ENCODE data around the gene CEBPE. TPM values are rescaled to one million over a fixed set of nuclear protein-coding genes. Genes with fewer than 3 reads are reported as not detected.
A peak's percentile ranks its signal among the peaks of the same experiment; 100 is the strongest.

CEBPE gene
- polyA plus RNA-seq, 1 of the 3 experiments (the other 2 are of a cell fraction) = not detected

GRCh38 chr14:23141706-23142444 lies 22.8 kb upstream of the CEBPE start:
- H3K27ac ChIP-seq (ENCODE audit: low read depth in 2 of 2, low read length in 1 of 2) = no peak overlapping the region
- peak; percentile 39 for DNase-seq
- no peaks in the 10 kb centered on the region for H3K9me2 ChIP-seq
- H3K9me3 ChIP-seq = no peaks in the 10 kb centered on the region
- H3K27me3 ChIP-seq (ENCODE audit: insufficient read depth) = no peaks in the 10 kb centered on the region; the same call in 1 of the 2 replicates
- H3K79me2 ChIP-seq (ENCODE audit: insufficient read depth) = no peaks in the 10 kb centered on the region
- H3K4me3 ChIP-seq (ENCODE audit: low read depth in 2 of 2, low read length in 1 of 2) = no peak overlapping the region
- no peak overlapping the region for H2AFZ ChIP-seq (ENCODE audit: low read depth)
- ChIA-PET POLR2A (no interaction called here), CTCF (interaction anchor here (1.4 to 3.2 kb wide), 2 partner anchors 21 to 45 kb away, joined by 11 to 28 read pairs; no protein-coding TSS in a partner anchor)
- H3K4me2 ChIP-seq = no peak overlapping the region
- no peaks in the 10 kb centered on the region for H4K20me1 ChIP-seq (ENCODE audit: insufficient read depth)
- H3F3A ChIP-seq (replicated peaks; ENCODE audit: insufficient read depth) = no peaks in the 10 kb centered on the region
- 30% methylated on average over 7 of the region's 7 CpGs for WGBS (ENCODE audit: low lambda C conversion rate)
- H3K4me1 ChIP-seq (ENCODE audit: control insufficient read depth in 1 of 2, insufficient read depth in 2 of 2, low read depth in 1 of 2, low read length in 1 of 2) = no peaks in the 10 kb centered on the region; a peak in 1 of 4 replicates
- TF ChIP-seq USF2 (IDR thresholded peaks at IDR 0.05; ENCODE audit: borderline replicate concordance, low read depth, low read length) (no peak), PBX3 (IDR thresholded peaks at IDR 0.05) (no peak), FOXM1 (IDR thresholded peaks at IDR 0.05; ENCODE audit: low read depth) (no peak), RFX5 (IDR thresholded peaks at IDR 0.05; ENCODE audit: low read length) (no peak), JUND (IDR thresholded peaks at IDR 0.05) (no peak), CTCF (IDR thresholded peaks at IDR 0.05) (no peak), CHD2 (IDR thresholded peaks at IDR 0.05; ENCODE audit: low read length, partially characterized antibody) (no peak), MEF2A (IDR thresholded peaks at IDR 0.05; ENCODE audit: borderline replicate concordance, low read depth) (no peak), TCF12 (IDR thresholded peaks at IDR 0.05) (no peak), USF1 (IDR thresholded peaks at IDR 0.05; ENCODE audit: borderline replicate concordance, low read depth) (no peak), ELF1 (IDR thresholded peaks at IDR 0.05) (no peak), NFIC (IDR thresholded peaks at IDR 0.05; ENCODE audit: borderline replicate concordance) (no peak), YY1 (IDR thresholded peaks at IDR 0.05; ENCODE audit: low read depth) (no peak), SIN3A (IDR thresholded peaks at IDR 0.05; ENCODE audit: borderline replicate concordance, low read depth, low read length) (no peak), POLR2AphosphoS5 (IDR thresholded peaks at IDR 0.05; ENCODE audit: low read depth, low read length) (no peak), FOXJ3 (CRISPR knock-in tag; IDR thresholded peaks at IDR 0.05) (no peak), RCOR1 (IDR thresholded peaks at IDR 0.05; ENCODE audit: low read length) (no peak), EZH2phosphoT487 (IDR thresholded peaks at IDR 0.05; ENCODE audit: borderline replicate concordance, low read depth) (no peak), EP300 (IDR thresholded peaks at IDR 0.05; ENCODE audit: borderline replicate concordance in 1 of 2, low read depth in 1 of 2, low read length in 1 of 2) (no peak)
- H3K9ac ChIP-seq = no peak overlapping the region
- H3K36me3 ChIP-seq (replicated peaks in 1 of 2; ENCODE audit: control insufficient read depth in 1 of 2, insufficient read depth in 2 of 2, low read length in 1 of 2) = no peaks in the 10 kb centered on the region

Data from SK-N-SH (cell line).